ENCODE measurements around the gene CTBP2. TPM values are rescaled to one million over a fixed set of nuclear protein-coding genes. Genes with fewer than 3 reads are reported as not detected.
A peak's percentile ranks its signal among the peaks of the same experiment; 100 is the strongest.
"Not testable (repeated sequence)": the region's sequence is repeated elsewhere in the genome, so short reads cannot be mapped to it uniquely, and the experiment has no call there.

The CTBP2 gene
- total RNA-seq, 1 donor from 2014 or later: 46.7 TPM

GRCh38 chr10:125186431-125187170, 26.2 kb upstream of the CTBP2 start:
- no peak for ATAC-seq

- ATAC-seq: not testable (repeated sequence)
These were observed 18.7 kb upstream of the CTBP2 start for GRCh38 chr10:125179107-125179506.

- no peak for ATAC-seq
These were observed 17.6 kb upstream of the CTBP2 start for GRCh38 chr10:125177641-125178640.

GRCh38 chr10:125175807-125176206, 15.4 kb upstream of the CTBP2 start:
- no peak for ATAC-seq

GRCh38 chr10:125174360-125174759, 14.0 kb upstream of the CTBP2 start:
- ATAC-seq: no peak

- no peak for ATAC-seq
These were observed 12.3 kb upstream of the CTBP2 start for GRCh38 chr10:125172694-125173093.

- ATAC-seq: no peak
These were observed 11.3 kb upstream of the CTBP2 start for GRCh38 chr10:125171402-125172306.

GRCh38 chr10:125169915-125170314, 9.6 kb upstream of the CTBP2 start:
- no peak for ATAC-seq

- ATAC-seq: no peak
These were observed 8.9 kb upstream of the CTBP2 start for GRCh38 chr10:125169279-125169678.

- ATAC-seq: no peak
These were observed 6.3 kb upstream of the CTBP2 start for GRCh38 chr10:125166658-125167057.

GRCh38 chr10:125165584-125166573, 5.5 kb upstream of the CTBP2 start:
- no peak for ATAC-seq

GRCh38 chr10:125164421-125164820, 4.1 kb upstream of the CTBP2 start:
- no peak for ATAC-seq

- no peak for ATAC-seq
These were observed 3.4 kb upstream of the CTBP2 start for GRCh38 chr10:125163803-125164202.

- not testable (repeated sequence) for ATAC-seq
These were observed 2.9 kb upstream of the CTBP2 start for GRCh38 chr10:125163312-125163711.

- no peak for ATAC-seq
These were observed 2.0 kb upstream of the CTBP2 start for GRCh38 chr10:125162120-125162931.

GRCh38 chr10:125161707-125162119, 1.4 kb upstream of the CTBP2 start:
- peak; percentile 3 for ATAC-seq

GRCh38 chr10:125160856-125161706, 718 bp upstream of the CTBP2 start:
- ATAC-seq: peak; percentile 86

- ATAC-seq: no peak
These were observed 854 bp downstream of the CTBP2 start for GRCh38 chr10:125159486-125159931.
